Stimulated activated CD4-positive, alpha-beta T cell treated with anti-CD3 and anti-CD28 coated beads, Interleukin-1b, Interleukin-23, amount 100 ng/mL, for 24 hours (primary cell): ENCODE measurements around the gene MEGF9.
"Not testable (repeated sequence)": the region's sequence is repeated elsewhere in the genome, so short reads cannot be mapped to it uniquely, and the experiment has no call there.

Experiments
- DNase-seq, 4 experiments: peaks; one replicate each; pipeline ENCODE4 v3.0.0-alpha.2; 2020; ENCODE audit warnings: low read depth in 4 of 4, low spot score in 1 of 4

Gene MEGF9

GRCh38 chr9:120579139-120580050, 134.9 kb downstream of the MEGF9 start:
- DNase-seq = no peak

GRCh38 chr9:120574473-120574872, 139.8 kb downstream of the MEGF9 start:
- no peak for DNase-seq

GRCh38 chr9:120572472-120572871, 141.8 kb downstream of the MEGF9 start:
- no peak for DNase-seq

GRCh38 chr9:120571443-120572257, 142.6 kb downstream of the MEGF9 start:
- no peak for DNase-seq

GRCh38 chr9:120570296-120570695, 144.0 kb downstream of the MEGF9 start:
- DNase-seq = no peak

- DNase-seq = no peak
Measured at GRCh38 chr9:120569556-120569955, 144.7 kb downstream of the MEGF9 start.

GRCh38 chr9:120568816-120569215, 145.5 kb downstream of the MEGF9 start:
- DNase-seq = no peak

GRCh38 chr9:120567874-120568273, 146.4 kb downstream of the MEGF9 start:
- no peak for DNase-seq

- DNase-seq = no peak
Measured at GRCh38 chr9:120567081-120567480, 147.2 kb downstream of the MEGF9 start.

- no peak for DNase-seq
Measured at GRCh38 chr9:120564589-120564988, 149.7 kb downstream of the MEGF9 start.

GRCh38 chr9:120562861-120563443, 151.3 kb downstream of the MEGF9 start:
- no peak for DNase-seq

GRCh38 chr9:120561709-120562108, 152.6 kb downstream of the MEGF9 start:
- DNase-seq = no peak

GRCh38 chr9:120559546-120559945, 154.7 kb downstream of the MEGF9 start:
- DNase-seq = no peak

- DNase-seq = no peak
Measured at GRCh38 chr9:120558454-120558853, 155.8 kb downstream of the MEGF9 start.

- DNase-seq = no peak
Measured at GRCh38 chr9:120557205-120557604, 157.1 kb downstream of the MEGF9 start.

- no peak for DNase-seq
Measured at GRCh38 chr9:120556775-120557174, 157.5 kb downstream of the MEGF9 start.

GRCh38 chr9:120555839-120556238, 158.4 kb downstream of the MEGF9 start:
- no peak for DNase-seq

GRCh38 chr9:120552210-120552704, 162.0 kb downstream of the MEGF9 start:
- DNase-seq = not testable (repeated sequence)
